Measurements from ENCODE around the gene CUEDC1. TPM values are rescaled to one million over a fixed set of nuclear protein-coding genes. Genes with fewer than 3 reads are reported as not detected.
A peak's percentile ranks its signal among the peaks of the same experiment; 100 is the strongest.

CUEDC1 gene
- total and polyA plus RNA-seq, 9 of the 15 experiments (the other 6 are each of a cell fraction or from before 2014, with no cell fraction given), result 0.20 to 4.1 (median 1.6) TPM; not detected in 1

- TF ChIP-seq JUND (IDR thresholded peaks at IDR 0.05; ENCODE audit: borderline replicate concordance, low read depth, low read length) (0 out of 2 replicates have a peak, but pooled peaks have one; percentile 2), JUND (tag; IDR thresholded peaks at IDR 0.05; ENCODE audit: borderline replicate concordance, low read depth, low read length) (0 out of 3 replicates have a peak, but pooled peaks have one; percentile 18), TFAP4 (CRISPR knock-in tag; IDR thresholded peaks at IDR 0.05; ENCODE audit: borderline replicate concordance) (peak; percentile 80), MTA3 (IDR thresholded peaks at IDR 0.05; ENCODE audit: borderline replicate concordance) (no peak), ZFP30 (CRISPR knock-in tag; IDR thresholded peaks at IDR 0.05; ENCODE audit: borderline replicate concordance) (no peak), HDAC1 (IDR thresholded peaks at IDR 0.05) (no peak), CSDE1 (IDR thresholded peaks at IDR 0.05) (no peak), ZNF449 (CRISPR knock-in tag; IDR thresholded peaks at IDR 0.05) (no peak), IFI16 (CRISPR knock-in tag; IDR thresholded peaks at IDR 0.05) (no peak), RFX7 (CRISPR knock-in tag; IDR thresholded peaks at IDR 0.05) (no peak), CTBP1 (IDR thresholded peaks at IDR 0.05; ENCODE audit: borderline replicate concordance) (peak; percentile 47; the same call in 1 of the 2 replicates), L3MBTL2 (IDR thresholded peaks at IDR 0.05) (no peak), GABPB2 (CRISPR knock-in tag; conservative IDR thresholded peaks at IDR 0.05) (no peak), MAZ (CRISPR knock-in tag; conservative IDR thresholded peaks at IDR 0.05 in 1 of 2, IDR thresholded peaks at IDR 0.05 in 1 of 2) (no peak), TCFL5 (CRISPR knock-in tag; conservative IDR thresholded peaks at IDR 0.05) (no peak), ZNF384 (IDR thresholded peaks at IDR 0.05; ENCODE audit: low read depth, low read length) (peak; percentile 33; the same call in 1 of the 2 replicates), XRCC3 (IDR thresholded peaks at IDR 0.05) (no peak), TEAD2 (tag; IDR thresholded peaks at IDR 0.05) (no peak), SMARCA4 (IDR thresholded peaks at IDR 0.05) (peak; percentile 34; the same call in 1 of the 2 replicates), NRF1 (conservative IDR thresholded peaks at IDR 0.05 in 1 of 2, IDR thresholded peaks at IDR 0.05 in 1 of 2) (0 out of 4 replicates have a peak, but pooled peaks have one; percentile 15 to 29), PML (IDR thresholded peaks at IDR 0.05; ENCODE audit: low read length) (no peak), ZBTB2 (IDR thresholded peaks at IDR 0.05) (no peak)
Observed at GRCh38 chr17:57946798-57947358, 8.3 kb downstream of the CUEDC1 start (continued).
